CD4-positive, alpha-beta T cell (primary cell): Measurements from ENCODE around the gene HOXB3. TPM values are rescaled to one million over a fixed set of nuclear protein-coding genes. Genes with fewer than 3 reads are reported as not detected.

Experiments used
- ATAC-seq: fragments of 200-7000 bp; cut with Tn5 transposase; one replicate; pipeline ENCODE4 v1.10.0; 2022; ENCODE audit warnings: mild to moderate bottlenecking; ENCODE audit not compliant: poor library complexity
- CTCF ChIA-PET: fragments of 350-600 bp; sonication (Branson Sonifier 250); formaldehyde crosslinking; loops from one replicate; lab custom pipeline; 2021; ENCODE audit warnings: antibody characterized with exemption, inconsistent platforms; lab: Charles Lee
- POLR2A ChIA-PET: fragments of 350-600 bp; sonication (Branson Sonifier 250); formaldehyde crosslinking; loops from one replicate; lab custom pipeline; 2021; ENCODE audit warnings: antibody characterized with exemption, inconsistent platforms; lab: Charles Lee
- DNase-seq, 14 experiments: peaks; one replicate each; pipeline ENCODE4 v3.0.0-alpha.2; 2013 to 2020; ENCODE audit warnings: mixed read lengths in 2 of 14
- H3K27ac ChIP-seq, 2 donors: one replicate each; pipeline versions ENCODE4 v1.5.1 to v1.7.0; 2013; ENCODE audit warnings: low read length in 2 of 2, low read depth in 1 of 2, mild to moderate bottlenecking in 1 of 2
- H3K27me3 ChIP-seq, 2 experiments: 1 replicate in 1 of 2; 2 replicates in 1 of 2; pipeline versions ENCODE4 v1.6.1 to v1.7.0; 2013; ENCODE audit warnings: low read length in 2 of 2, control low read depth in 1 of 2, mild to moderate bottlenecking in 1 of 2, moderate library complexity in 1 of 2; ENCODE audit not compliant: insufficient read depth in 2 of 2, control insufficient read depth in 1 of 2
- H3K36me3 ChIP-seq: one replicate; pipeline ENCODE4 v1.6.1; 2013; ENCODE audit warnings: low read length, control low read depth; ENCODE audit not compliant: insufficient read depth
- H3K4me1 ChIP-seq: one replicate; pipeline ENCODE4 v1.6.1; 2013; ENCODE audit warnings: low read length, control low read depth; ENCODE audit not compliant: insufficient read depth
- H3K4me3 ChIP-seq: one replicate; pipeline ENCODE4 v1.5.1; 2013; ENCODE audit warnings: mild to moderate bottlenecking, low read length, moderate library complexity
- H3K9me3 ChIP-seq, 2 experiments: 1 replicate in 1 of 2; 2 replicates in 1 of 2; pipeline versions ENCODE4 v1.6.1 to v1.7.0; 2013; ENCODE audit warnings: low read length in 2 of 2, mild to moderate bottlenecking in 2 of 2, control low read depth in 1 of 2, moderate library complexity in 1 of 2; ENCODE audit not compliant: control insufficient read depth in 1 of 2, insufficient read depth in 1 of 2
- H3K27ac Mint-ChIP-seq: one replicate; pipeline ENCODE4 v1.8.0; 2020; ENCODE audit warnings: mixed read lengths
- H3K27me3 Mint-ChIP-seq: one replicate; pipeline ENCODE4 v1.8.0; 2021; ENCODE audit warnings: mixed read lengths
- H3K36me3 Mint-ChIP-seq: one replicate; pipeline ENCODE4 v1.8.0; 2021; ENCODE audit warnings: low read depth, mixed read lengths
- H3K4me1 Mint-ChIP-seq: one replicate; pipeline ENCODE4 v1.8.0; 2021; ENCODE audit warnings: low read depth, mixed read lengths
- H3K4me3 Mint-ChIP-seq: one replicate; pipeline ENCODE4 v1.8.0; 2020; ENCODE audit warnings: mild to moderate bottlenecking, mixed read lengths
- H3K9me3 Mint-ChIP-seq: one replicate; pipeline ENCODE4 v1.8.0; 2020; ENCODE audit warnings: mixed read lengths
- CTCF ChIP-seq: fragments of 200-600 bp; IDR thresholded peaks from one replicate; pipeline ENCODE4 v1.8.0; 2022; ENCODE audit warnings: antibody characterized with exemption, mild to moderate bottlenecking
- intact Hi-C, 2 experiments: fragments of 100-400 bp; cut with DNase I in 1 of 2; cut with micrococcal nuclease in 1 of 2; formaldehyde crosslinking; loops; one replicate each; pipeline versions ENCODE4 v1.15.1 to v1.9.0; 2023 to 2025; cut with DNase I, micrococcal nuclease
- total RNA-seq, 174 experiments: library from RNA in 2 of 174; stranded (reverse) in 2 of 174; gene quantifications; one replicate each; pipeline ENCODE4 v1.2.3 and lab custom pipeline; 2021 to 2026

HOXB3 gene
- total RNA-seq, 2 experiments from 2014 or later = 0.25 to 0.36 TPM

GRCh38 chr17:48578616-48579470, 11.2 kb downstream of the HOXB3 start:
- peaks cover 42 to 51% of the 10 kb centered on the region in 2 experiments for H3K27me3 ChIP-seq
- Mint-ChIP-seq H3K4me3 (peak overlapping the region; percentile 92), H3K27me3 (peaks cover 83% of the 10 kb centered on the region), H3K36me3 (no peaks in the 10 kb centered on the region), H3K9me3 (no peaks in the 10 kb centered on the region), H3K4me1 (peaks cover 59% of the 10 kb centered on the region), H3K27ac (no peak overlapping the region)
- H3K36me3 ChIP-seq = no peaks in the 10 kb centered on the region
- H3K4me1 ChIP-seq = peaks cover 61% of the 10 kb centered on the region
- intact Hi-C loops = no loop called here
- ATAC-seq = peak; percentile 57
- POLR2A ChIA-PET = no interaction called here
- peaks cover 0 to 3% of the 10 kb centered on the region in 2 experiments for H3K9me3 ChIP-seq
- TF ChIP-seq CTCF = no peak
- peak overlapping the region in 1 of 2 donors; percentile 36 for H3K27ac ChIP-seq
- DNase-seq = no peak
- CTCF ChIA-PET = no interaction called here
- peak overlapping the region; percentile 84 for H3K4me3 ChIP-seq

- peak in 13 of 14 experiments; percentile 31 to 84 (median 48) for DNase-seq
- H3K36me3 Mint-ChIP-seq = no peaks in the 10 kb centered on the region
- CTCF ChIA-PET = no interaction called here
- POLR2A ChIA-PET = no interaction called here
- peak within 1 kb of the TSS; percentile 84 for H3K4me3 ChIP-seq
- TF ChIP-seq CTCF = no peak
- no peaks in the 10 kb centered on the region for H3K9me3 Mint-ChIP-seq
- peak within 1 kb of the TSS; percentile 92 for H3K4me3 Mint-ChIP-seq
- peaks cover 42 to 45% of the 10 kb centered on the region in 2 experiments for H3K27me3 ChIP-seq
- peak within 1 kb of the TSS in 1 of 2 donors; percentile 36 for H3K27ac ChIP-seq
- peak; percentile 72 for ATAC-seq
- H3K27ac Mint-ChIP-seq = no peak within 1 kb of the TSS
- peaks cover 81% of the 10 kb centered on the region for H3K27me3 Mint-ChIP-seq
- H3K4me1 Mint-ChIP-seq = peaks cover 58% of the 10 kb centered on the region
- H3K36me3 ChIP-seq = no peaks in the 10 kb centered on the region
- peaks cover 61% of the 10 kb centered on the region for H3K4me1 ChIP-seq
- intact Hi-C loops = no loop called here
- H3K9me3 ChIP-seq = peaks cover 0 to 3% of the 10 kb centered on the region in 2 experiments
Measured at GRCh38 chr17:48577946-48578615, 12.0 kb downstream of the HOXB3 start, which contains the start of gene HOXB4. HOXB4 (minus strand) TSS chr17:48578350; CDS start chr17:48578319, 31 bp downstream.

- Histone ChIP-seq H3K4me1 (peaks cover 57% of the 10 kb centered on the region), H3K27me3 (peaks cover 36 to 38% of the 10 kb centered on the region in 2 experiments), H3K36me3 (no peaks in the 10 kb centered on the region), H3K9me3 (peaks cover 0 to 3% of the 10 kb centered on the region in 2 experiments), H3K27ac (no peak overlapping the region), H3K4me3 (peak overlapping the region; percentile 84)
- intact Hi-C loops = no loop called here
- CTCF ChIA-PET = no interaction called here
- Mint-ChIP-seq H3K9me3 (no peaks in the 10 kb centered on the region), H3K27ac (no peak overlapping the region), H3K4me1 (peaks cover 51% of the 10 kb centered on the region), H3K4me3 (peak overlapping the region; percentile 79), H3K36me3 (no peaks in the 10 kb centered on the region), H3K27me3 (peaks cover 76% of the 10 kb centered on the region)
- TF ChIP-seq CTCF = no peak
- ATAC-seq (peak; percentile 23), DNase-seq (peak in 3 of 14 experiments; percentile 22 to 59 (median 50))
- POLR2A ChIA-PET = no interaction called here
Measured at GRCh38 chr17:48577330-48577945, 12.6 kb downstream of the HOXB3 start.
